Epithelial cell of proximal tubule (primary cell): ENCODE data around the gene RXRA. TPM values are rescaled to one million over a fixed set of nuclear protein-coding genes. Genes with fewer than 3 reads are reported as not detected.

ENCODE experiments used
- DNase-seq: peaks from one replicate; pipeline ENCODE4 v3.0.0-alpha.2; 2011; ENCODE audit warnings: low read depth
- H3K4me3 ChIP-seq: 2 replicates; pipeline ENCODE4 v1.5.1; 2011; ENCODE audit warnings: low read depth, mild to moderate bottlenecking, low read length
- total RNA-seq: library from RNA; depleted of rRNA; stranded (reverse); fragments of >200 nt; gene quantifications from 2 replicates; pipeline ENCODE4 v1.2.3, GENCODE V29; 2015
- TF ChIP-seq, protein P1 (sequence below): conservative IDR thresholded peaks from 2 replicates; pipeline ENCODE4 v1.5.1; 2012; ENCODE audit warnings: low read depth, mild to moderate bottlenecking, low read length

Gene RXRA
- total RNA-seq, 1 donor from 2014 or later, result 8.4 TPM

DNA sequence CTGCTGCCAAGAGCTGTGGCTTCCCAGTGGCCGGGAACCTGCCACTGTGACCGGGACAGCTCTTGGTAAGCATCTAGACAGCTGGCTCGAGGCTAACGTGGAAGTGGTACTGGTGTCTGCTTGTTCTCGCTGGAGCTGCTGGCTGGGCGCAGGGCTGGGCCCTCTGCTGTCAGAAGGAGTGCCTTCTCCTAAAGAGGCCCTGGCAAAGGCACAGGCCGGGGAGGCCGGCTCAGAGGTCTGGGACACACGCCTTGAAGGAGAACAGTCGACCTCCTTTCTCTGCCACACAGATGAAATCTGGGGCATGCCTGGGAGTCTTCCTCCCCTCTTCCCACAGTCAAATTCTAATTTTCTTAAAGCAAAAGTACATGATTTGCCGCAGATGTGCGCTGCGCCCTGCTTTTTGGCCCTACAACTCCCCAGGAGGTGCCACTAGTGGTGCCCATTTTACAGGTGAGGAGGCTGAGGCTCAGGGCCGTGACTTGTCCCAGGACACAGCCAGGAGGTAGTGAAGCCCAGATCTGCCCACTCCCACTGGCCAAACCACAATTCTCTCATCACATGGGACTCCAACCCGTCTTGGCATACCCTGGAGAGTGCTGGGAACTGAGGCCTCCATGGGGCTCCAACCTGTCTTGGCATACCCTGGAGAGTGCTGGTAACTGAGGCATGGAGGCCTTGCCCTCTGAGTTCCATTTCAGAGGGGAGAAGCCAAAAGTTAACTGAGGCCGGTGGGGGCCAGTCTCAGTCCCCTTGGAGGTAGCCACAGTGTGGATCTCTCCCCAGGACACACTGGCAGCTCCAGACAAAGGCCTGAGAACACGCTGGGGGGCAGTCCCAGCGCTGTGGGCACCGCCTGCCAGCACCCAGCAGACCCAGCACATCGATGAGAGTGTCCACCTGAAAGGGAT is 12.0 kb upstream of the RXRA start:
- TF ChIP-seq, protein P1, sequence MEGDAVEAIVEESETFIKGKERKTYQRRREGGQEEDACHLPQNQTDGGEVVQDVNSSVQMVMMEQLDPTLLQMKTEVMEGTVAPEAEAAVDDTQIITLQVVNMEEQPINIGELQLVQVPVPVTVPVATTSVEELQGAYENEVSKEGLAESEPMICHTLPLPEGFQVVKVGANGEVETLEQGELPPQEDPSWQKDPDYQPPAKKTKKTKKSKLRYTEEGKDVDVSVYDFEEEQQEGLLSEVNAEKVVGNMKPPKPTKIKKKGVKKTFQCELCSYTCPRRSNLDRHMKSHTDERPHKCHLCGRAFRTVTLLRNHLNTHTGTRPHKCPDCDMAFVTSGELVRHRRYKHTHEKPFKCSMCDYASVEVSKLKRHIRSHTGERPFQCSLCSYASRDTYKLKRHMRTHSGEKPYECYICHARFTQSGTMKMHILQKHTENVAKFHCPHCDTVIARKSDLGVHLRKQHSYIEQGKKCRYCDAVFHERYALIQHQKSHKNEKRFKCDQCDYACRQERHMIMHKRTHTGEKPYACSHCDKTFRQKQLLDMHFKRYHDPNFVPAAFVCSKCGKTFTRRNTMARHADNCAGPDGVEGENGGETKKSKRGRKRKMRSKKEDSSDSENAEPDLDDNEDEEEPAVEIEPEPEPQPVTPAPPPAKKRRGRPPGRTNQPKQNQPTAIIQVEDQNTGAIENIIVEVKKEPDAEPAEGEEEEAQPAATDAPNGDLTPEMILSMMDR, result no peak
- DNase-seq, result no peak
- H3K4me3 ChIP-seq, result no peak overlapping the region

DNA sequence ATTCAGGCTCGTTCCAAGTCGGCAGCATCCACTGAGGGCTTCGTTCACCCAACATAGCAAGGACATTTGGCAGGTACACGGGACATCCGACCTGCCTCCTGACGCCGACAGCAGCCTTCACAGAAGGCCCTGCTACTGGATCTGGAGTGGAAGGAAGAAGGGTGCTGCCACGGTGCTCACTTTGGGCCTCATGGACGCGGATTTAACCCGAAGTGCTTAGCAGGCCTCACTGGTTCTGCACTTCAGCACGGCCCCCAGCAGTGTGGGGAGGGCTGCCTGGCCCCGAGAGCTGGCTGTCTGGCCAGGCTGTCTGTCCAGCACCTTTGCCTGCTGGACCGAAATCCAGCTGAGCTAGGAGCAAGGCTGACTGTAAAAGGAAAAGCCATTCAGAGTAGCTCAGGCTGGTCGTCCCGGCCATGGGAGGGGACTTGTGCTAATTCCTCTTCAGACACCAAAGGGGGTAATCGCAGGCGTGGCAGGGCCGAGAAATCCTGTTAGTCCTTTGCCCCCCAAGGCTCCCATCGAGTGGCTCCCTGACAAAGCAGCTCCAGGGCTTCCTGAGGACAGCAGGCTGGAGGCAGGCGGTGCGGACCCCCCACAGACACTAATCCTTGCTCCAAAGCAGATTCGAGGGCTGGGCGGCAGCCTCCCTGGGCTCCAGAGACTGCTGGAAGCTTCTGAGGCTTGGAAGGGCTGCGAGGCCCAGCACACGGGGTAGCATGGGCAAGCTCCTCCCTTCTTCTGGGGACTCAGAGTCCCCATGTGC is 11.1 kb upstream of the RXRA start:
- DNase-seq, result no peak
- TF ChIP-seq, protein P1, result no peak
- H3K4me3 ChIP-seq, result no peak overlapping the region

DNA sequence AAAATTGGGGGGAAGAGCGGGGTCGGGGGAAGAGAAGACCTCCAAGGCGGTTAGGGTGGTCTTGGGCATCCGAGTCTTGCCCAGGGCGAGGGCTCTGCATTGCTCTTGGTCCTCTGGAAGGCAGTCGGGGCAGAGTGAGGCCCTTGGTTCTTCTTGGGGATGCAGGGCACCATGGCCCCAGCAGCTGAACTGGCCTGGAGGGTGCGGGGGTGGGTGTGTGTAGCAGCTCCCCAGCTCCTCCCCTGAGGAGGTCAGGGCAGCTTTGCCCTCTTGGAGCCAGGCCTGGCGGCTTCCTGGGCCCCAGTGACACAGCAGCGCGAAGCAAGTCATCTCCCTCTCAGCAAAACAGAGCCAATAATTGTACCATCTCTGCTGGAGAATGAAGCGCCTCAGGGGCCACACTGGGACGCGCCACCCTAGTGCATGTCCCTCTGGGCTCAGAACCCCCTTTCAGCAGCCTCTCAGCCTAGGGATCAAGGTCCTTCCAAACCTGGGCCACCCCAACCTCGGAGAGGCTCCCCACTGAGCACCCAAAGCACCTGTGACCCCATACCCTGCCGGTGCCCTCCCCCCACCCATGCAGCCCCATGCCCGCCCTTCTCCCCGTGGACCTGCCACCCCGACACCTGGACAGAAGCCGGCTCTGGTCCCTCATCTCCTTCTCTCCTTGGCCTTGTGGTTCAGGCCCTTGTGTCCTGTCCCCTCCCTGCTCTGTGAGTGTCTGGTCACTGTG is 10.4 kb upstream of the RXRA start:
- no peak overlapping the region for H3K4me3 ChIP-seq
- TF ChIP-seq, protein P1, result no peak
- no peak for DNase-seq

DNA sequence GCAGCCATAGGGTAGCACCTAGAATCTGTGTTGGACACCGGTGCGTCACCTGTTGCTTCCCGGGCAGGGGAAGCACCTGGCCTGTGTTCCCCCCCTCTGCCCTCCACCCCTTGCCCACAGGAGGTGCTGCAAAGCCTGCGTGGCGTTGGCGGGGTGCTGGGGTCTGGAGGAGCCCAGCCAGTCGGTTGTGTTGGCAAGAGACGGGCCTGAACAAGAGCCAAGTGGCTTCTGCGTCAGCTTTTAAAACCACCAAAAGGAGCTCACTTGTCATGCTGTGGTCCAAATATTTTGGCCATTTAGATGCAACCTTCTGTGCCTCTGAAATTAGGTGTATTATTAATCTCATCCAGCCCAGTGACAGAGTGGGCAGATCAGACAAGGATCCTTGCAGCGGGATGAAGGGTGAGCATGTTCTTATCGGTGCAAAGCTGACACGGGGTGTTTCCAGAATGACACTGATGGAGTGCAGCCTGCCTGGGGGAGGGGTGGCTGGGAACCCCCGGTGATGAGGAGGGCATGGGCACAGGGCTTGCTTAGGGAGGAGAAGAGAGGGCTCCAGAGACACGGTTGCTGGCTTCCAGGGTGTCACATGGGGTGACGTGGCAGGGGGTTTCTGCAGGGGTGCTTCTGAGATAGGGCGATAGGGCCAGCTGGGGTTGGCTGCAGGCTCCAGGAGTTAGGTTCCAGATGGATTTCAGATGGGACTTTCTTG is 9.7 kb upstream of the RXRA start:
- TF ChIP-seq, protein P1, result no peak
- no peak overlapping the region for H3K4me3 ChIP-seq
- no peak for DNase-seq

DNA sequence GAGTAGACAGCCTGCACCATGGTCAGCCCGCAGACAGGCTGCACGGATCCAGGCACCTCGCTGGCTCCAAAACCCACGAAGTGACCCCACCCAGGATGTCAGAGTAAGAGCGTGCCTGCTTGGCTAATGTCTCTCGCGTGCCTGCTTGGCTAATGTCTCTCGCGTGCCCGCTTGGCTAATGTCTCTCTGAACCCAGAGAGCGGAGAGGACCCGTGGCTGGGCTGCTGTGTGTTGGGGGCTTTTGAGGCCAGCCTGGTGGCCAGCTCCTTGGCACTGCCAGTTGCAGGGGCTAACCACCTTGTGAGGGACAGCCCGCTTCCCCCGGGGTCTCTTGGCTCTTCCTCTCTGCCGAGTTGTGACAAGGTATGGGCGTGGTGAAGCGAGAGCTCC is 8.9 kb upstream of the RXRA start:
- TF ChIP-seq, protein P1, result no peak
- no peak for DNase-seq
- no peak overlapping the region for H3K4me3 ChIP-seq

DNA sequence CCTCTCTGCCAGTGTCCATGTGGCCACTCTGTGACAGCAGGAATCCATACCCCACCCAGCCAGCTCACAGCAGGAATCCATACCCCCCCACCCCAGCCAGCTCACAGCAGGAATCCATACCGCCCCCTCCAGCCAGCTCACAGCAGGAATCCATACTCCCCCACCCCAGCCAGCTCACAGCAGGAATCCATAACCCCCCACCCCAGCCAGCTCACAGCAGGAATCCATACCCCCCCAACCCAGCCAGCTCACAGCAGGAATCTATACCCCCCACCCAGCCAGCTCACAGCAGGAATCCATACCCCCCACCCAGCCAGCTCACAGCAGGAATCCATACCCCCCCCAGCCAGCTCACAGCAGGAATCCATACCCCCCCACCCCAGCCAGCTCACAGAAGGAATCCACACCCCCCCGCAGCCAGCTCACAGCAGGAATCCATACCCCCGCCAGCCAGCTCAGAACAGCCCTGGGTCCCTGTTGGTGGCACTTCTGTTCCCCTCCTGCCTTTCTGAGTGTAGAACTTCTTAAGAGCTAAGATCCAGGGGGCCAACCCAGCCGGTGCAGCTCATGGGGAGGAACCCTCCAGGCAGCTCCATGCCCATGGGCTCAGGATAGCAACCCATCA is 8.4 kb upstream of the RXRA start:
- DNase-seq, result no peak
- no peak overlapping the region for H3K4me3 ChIP-seq
- TF ChIP-seq, protein P1, result no peak
